ENCODE measurements around the gene ZNF100. TPM values are rescaled to one million over a fixed set of nuclear protein-coding genes. Genes with fewer than 3 reads are reported as not detected.
"Not testable (repeated sequence)": the region's sequence is repeated elsewhere in the genome, so short reads cannot be mapped to it uniquely, and the experiment has no call there.

Gene ZNF100
- total RNA-seq, result 10 to 100 TPM in 4 of 6 donors, 1 to 10 TPM in 2; 4.1 to 33.5 (median 11.4) TPM

DNA sequence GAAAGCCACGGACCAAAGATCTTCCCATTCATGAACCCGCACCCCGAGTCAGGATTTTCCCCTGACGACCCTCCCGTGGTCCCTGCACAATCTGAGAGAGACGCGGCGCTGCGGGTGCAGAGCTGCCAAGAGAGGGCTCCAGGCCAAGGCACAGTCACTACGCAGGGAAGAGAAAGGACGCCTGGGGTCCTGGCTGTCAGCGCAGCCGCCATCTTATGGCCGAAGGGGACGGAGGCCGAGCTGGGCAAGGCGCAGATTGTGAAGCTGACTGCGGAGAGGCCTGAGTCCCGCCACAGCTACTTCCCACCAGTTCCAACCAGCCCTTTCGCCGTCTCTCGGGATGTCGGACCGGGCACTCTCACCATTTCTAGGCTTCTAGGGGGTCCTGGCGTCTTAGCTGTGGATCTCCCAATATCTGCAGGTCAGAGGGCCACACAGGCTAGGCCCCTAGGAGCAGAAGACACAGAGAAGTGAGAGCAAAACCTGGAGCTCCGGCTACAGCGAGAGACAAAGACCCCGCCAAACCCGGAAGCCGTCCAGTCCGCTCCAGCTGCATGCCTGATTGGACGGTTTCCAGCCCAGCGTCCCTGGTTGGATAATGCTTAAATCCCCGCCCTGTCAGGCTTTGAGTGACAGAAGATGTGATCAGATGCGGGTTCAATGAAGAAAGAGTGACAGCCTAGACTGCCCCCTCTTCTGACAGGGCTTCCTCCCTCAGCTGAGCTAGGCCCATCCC lies at the start of gene ZNF100:
ZNF100 (minus strand) TSS at position 515 of the 736 bp plus-strand sequence; CDS start at position 365, 150 bp downstream.
- no peaks in the 10 kb centered on the region for H3K27me3 ChIP-seq
- 1% methylated on average over 12 to 34 of the region's 35 CpGs for WGBS, 2 donors
- DNase-seq (peak; percentile 84 to 95), ATAC-seq (ENCODE audit: low FRiP score in 2 of 2) (peak; percentile 96 to 98)
- H3K9me3 ChIP-seq, result no peaks in the 10 kb centered on the region
- peak within 1 kb of the TSS; percentile 42 to 92 (median 74) for H3K4me3 ChIP-seq
- H3K4me1 ChIP-seq, result peaks cover 4 to 11% (median 8%) of the 10 kb centered on the region in 4 donors
- peaks cover 5 to 20% (median 16%) of the 10 kb centered on the region in 4 donors for H3K36me3 ChIP-seq
- H3K27ac ChIP-seq, result peak within 1 kb of the TSS; percentile 84 to 90 (median 90)
- TF ChIP-seq EP300 (IDR thresholded peaks at IDR 0.05), result no peak
- TF ChIP-seq, protein P1, sequence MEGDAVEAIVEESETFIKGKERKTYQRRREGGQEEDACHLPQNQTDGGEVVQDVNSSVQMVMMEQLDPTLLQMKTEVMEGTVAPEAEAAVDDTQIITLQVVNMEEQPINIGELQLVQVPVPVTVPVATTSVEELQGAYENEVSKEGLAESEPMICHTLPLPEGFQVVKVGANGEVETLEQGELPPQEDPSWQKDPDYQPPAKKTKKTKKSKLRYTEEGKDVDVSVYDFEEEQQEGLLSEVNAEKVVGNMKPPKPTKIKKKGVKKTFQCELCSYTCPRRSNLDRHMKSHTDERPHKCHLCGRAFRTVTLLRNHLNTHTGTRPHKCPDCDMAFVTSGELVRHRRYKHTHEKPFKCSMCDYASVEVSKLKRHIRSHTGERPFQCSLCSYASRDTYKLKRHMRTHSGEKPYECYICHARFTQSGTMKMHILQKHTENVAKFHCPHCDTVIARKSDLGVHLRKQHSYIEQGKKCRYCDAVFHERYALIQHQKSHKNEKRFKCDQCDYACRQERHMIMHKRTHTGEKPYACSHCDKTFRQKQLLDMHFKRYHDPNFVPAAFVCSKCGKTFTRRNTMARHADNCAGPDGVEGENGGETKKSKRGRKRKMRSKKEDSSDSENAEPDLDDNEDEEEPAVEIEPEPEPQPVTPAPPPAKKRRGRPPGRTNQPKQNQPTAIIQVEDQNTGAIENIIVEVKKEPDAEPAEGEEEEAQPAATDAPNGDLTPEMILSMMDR (IDR thresholded peaks at IDR 0.05), result no peak
- TF ChIP-seq POLR2A (IDR thresholded peaks at IDR 0.05), result peak in 3 of 4 donors; percentile 52 to 72 (median 72)
- TF ChIP-seq POLR2AphosphoS5 (IDR thresholded peaks at IDR 0.05), result peak; percentile 65 to 66

DNA sequence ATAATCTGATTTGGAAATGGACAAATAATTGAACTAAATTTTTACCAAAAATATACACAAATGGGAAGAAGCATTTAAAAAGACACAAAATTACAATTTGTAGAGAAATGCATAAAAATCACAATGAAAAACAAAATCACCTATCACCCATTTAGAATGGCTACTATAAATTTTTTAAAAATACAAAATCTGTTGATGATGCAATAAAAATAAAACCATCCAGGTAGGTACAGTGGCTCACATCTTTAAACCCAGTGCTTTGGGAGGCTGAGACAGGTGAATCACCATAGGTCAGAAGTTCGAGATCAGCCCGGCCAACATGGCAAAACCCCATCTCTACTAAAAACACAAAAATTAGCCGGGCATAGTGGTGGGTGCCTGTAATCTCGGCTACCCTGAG lies 45.1 kb upstream of the ZNF100 start:
- Histone ChIP-seq H3K27ac (no peak overlapping the region), H3K4me1 (no peaks in the 10 kb centered on the region), H3K36me3 (peaks cover 32 to 91% (median 83%) of the 10 kb centered on the region in 4 donors), H3K9me3 (peaks cover 65 to 94% (median 85%) of the 10 kb centered on the region in 4 donors), H3K4me3 (no peak overlapping the region), H3K27me3 (no peaks in the 10 kb centered on the region)
- TF ChIP-seq POLR2AphosphoS5 (IDR thresholded peaks at IDR 0.05) (no peak), POLR2A (IDR thresholded peaks at IDR 0.05) (no peak), EP300 (IDR thresholded peaks at IDR 0.05) (no peak)
- TF ChIP-seq, protein P1 (IDR thresholded peaks at IDR 0.05), result no peak
- ATAC-seq (ENCODE audit: low FRiP score in 2 of 2) (no peak), DNase-seq (no peak)
- 95 to 98% methylated on average over 4 of the region's 4 CpGs for WGBS, 2 donors

DNA sequence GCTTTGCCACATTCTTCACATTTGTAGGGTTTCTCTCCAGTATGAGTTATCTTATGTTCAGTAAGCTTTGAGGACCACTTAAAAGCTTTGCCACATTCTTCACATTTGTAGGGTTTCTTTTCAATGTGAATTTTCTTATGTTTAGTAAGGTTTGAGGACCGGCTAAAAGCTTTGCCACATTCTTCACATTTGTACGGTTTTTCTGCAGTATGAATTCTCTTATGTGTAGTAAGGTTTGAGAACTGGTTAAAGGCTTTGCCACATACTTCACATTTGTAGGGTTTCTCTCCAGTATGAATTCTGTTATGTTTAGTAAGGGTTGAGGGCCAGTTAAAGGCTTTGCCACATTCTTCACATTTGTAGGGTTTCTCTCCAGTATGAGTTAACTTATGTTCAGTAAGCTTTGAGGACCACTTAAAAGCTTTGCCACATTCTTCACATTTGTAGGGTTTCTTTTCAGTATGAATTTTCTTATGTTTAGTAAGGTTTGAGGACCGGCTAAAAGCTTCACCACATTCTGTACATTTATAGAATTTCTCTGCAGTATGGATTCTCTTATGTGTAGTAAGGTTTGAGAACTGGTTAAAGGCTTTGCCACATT lies 41.1 kb upstream of the ZNF100 start:
- not testable (repeated sequence) for H3K4me3 ChIP-seq; H3K27ac ChIP-seq; DNase-seq; ATAC-seq (ENCODE audit: low FRiP score in 2 of 2); H3K27me3 ChIP-seq; H3K4me1 ChIP-seq
- WGBS, 2 donors, result 89 to 90% methylated on average over 3 of the region's 3 CpGs
- Histone ChIP-seq H3K36me3 (peaks cover 14 to 52% (median 48%) of the 10 kb centered on the region in 4 donors), H3K9me3 (peaks cover 83 to 93% (median 92%) of the 10 kb centered on the region in 4 donors)

DNA sequence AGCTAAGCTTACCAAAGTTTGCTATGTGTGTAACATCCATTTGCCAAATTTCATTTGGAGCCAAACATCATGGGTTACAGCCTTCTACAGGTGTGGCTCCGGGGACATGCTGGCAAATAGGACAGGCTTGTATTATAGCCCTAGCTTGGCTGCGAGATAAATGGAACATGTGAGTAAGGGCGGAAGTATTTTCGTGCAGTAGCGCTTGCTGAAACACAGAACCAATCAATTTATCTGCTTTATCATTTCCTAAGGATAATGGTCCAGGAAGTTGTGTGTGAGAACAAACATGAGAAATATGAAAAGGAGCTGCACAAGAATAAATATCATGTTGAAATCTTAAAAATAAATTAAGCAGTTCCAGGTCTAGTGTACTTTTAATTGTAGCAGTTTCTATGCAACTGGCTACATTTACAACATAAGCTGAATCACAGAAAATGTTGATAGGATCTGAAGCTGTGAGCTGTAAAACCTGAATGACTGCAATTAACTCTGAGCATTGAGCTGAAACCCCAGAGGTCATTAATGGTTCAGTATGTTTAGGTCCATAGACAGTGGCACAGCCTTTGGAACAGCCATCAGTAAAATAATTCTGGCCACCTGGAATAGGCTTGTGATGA lies 22.2 kb upstream of the ZNF100 start:
- TF ChIP-seq POLR2AphosphoS5 (IDR thresholded peaks at IDR 0.05) (no peak), POLR2A (IDR thresholded peaks at IDR 0.05) (no peak), EP300 (IDR thresholded peaks at IDR 0.05) (no peak)
- TF ChIP-seq, protein P1 (IDR thresholded peaks at IDR 0.05), result no peak
- DNase-seq (no peak), ATAC-seq (ENCODE audit: low FRiP score in 2 of 2) (no peak)
- no peak overlapping the region for H3K4me3 ChIP-seq
- H3K27ac ChIP-seq, result no peak overlapping the region
- WGBS, 2 donors, result 82 to 88% methylated on average over 5 of the region's 5 CpGs
- no peaks in the 10 kb centered on the region for H3K27me3 ChIP-seq
- H3K4me1 ChIP-seq, result no peaks in the 10 kb centered on the region
- peaks cover 0 to 13% (median 0%) of the 10 kb centered on the region in 4 donors for H3K9me3 ChIP-seq
- no peaks in the 10 kb centered on the region for H3K36me3 ChIP-seq

DNA sequence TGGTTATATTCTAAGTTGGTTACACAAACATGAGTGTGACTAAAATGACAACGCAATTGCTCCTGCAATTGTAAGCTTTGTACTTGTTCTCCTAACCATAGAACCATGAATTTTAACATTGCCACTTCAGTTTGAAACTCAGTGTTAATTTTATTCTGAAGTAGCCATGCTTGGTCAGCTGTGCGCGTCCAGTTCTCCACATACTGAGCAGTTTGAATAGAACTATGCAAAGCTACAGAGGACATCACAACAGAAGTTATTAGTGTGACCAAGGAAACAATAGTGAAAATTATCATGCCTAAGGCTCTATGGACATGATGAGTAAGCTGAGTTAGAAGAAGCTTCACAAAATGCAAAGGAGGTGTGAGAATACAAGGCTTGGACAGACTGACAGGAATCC lies 19.6 kb upstream of the ZNF100 start:
- ATAC-seq (ENCODE audit: low FRiP score in 2 of 2), result no peak
- no peaks in the 10 kb centered on the region for H3K4me1 ChIP-seq
- WGBS, 2 donors, result 95 to 100% methylated on average over 3 of the region's 3 CpGs
- no peak overlapping the region for H3K4me3 ChIP-seq
- no peak for DNase-seq
- H3K36me3 ChIP-seq, result no peaks in the 10 kb centered on the region
- no peak overlapping the region for H3K27ac ChIP-seq
- H3K9me3 ChIP-seq, result peaks cover 0 to 13% (median 0%) of the 10 kb centered on the region in 4 donors
- TF ChIP-seq POLR2AphosphoS5 (IDR thresholded peaks at IDR 0.05), result no peak
- TF ChIP-seq EP300 (IDR thresholded peaks at IDR 0.05), result no peak
- TF ChIP-seq, protein P1 (IDR thresholded peaks at IDR 0.05), result no peak
- no peak for TF ChIP-seq POLR2A (IDR thresholded peaks at IDR 0.05)
- H3K27me3 ChIP-seq, result no peaks in the 10 kb centered on the region

DNA sequence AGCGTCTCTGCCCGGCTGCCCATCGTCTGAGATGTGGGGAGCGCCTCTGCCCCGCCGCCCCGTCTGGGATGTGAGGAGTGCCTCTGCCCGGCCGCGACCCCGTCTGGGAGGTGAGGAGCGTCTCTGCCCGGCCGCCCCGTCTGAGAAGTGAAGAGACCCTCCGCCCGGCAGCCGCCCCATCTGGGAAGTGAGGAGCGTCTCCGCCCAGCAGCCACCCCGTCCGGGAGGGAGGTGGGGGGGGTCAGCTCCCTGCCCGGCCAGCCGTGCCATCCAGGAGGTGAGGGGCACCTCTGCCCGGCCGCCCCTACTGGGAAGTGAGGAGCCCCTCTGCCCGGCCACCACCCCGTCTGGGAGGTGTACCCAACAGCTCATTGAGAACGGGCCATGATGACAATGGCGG lies 8.4 kb upstream of the ZNF100 start:
- not testable (repeated sequence) for ATAC-seq (ENCODE audit: low FRiP score in 2 of 2); H3K36me3 ChIP-seq; H3K4me1 ChIP-seq; H3K27ac ChIP-seq; H3K9me3 ChIP-seq; H3K4me3 ChIP-seq; H3K27me3 ChIP-seq
- peak in 1 of 2 donors; percentile 61 for DNase-seq
- WGBS, 2 donors, result no CpG with 5 or more reads among the region's 30 CpGs

DNA sequence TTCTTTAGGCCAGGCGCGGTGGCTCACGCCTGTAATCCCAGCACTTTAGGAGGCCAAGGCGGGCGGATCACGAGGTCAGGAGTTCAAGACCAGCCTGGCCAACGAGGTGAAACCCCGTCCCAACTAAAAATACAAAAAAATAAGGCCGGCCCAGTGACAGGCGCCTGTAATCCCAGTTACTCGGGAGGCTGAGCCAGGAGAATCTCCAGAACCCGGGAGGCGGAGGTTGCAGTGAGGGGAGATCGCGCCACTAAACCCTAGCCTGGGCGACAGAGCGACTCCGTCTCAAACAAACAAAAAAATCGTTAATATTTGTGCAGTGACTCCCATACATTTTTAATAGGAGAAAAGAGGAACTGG lies 694 bp downstream of the ZNF100 start:
- H3K27me3 ChIP-seq, H3K9me3 ChIP-seq, DNase-seq: not testable (repeated sequence)
- Histone ChIP-seq H3K4me3 (peak overlapping the region; percentile 42 to 92 (median 74)), H3K4me1 (peaks cover 4 to 11% (median 8%) of the 10 kb centered on the region in 4 donors), H3K27ac (peak overlapping the region; percentile 84 to 90 (median 90)), H3K36me3 (peaks cover 5 to 24% (median 22%) of the 10 kb centered on the region in 4 donors)
- WGBS, 2 donors, result 1 to 4% methylated on average over 19 of the region's 19 CpGs
- ATAC-seq (ENCODE audit: low FRiP score in 2 of 2), result peak in 1 of 2 donors; percentile 37
